GM18951 (cell line): ENCODE data around the gene LAMA2.

Experiments
- POLR2A ChIP-seq: IDR thresholded peaks from 4 replicates; pipeline ENCODE4 v1.6.1; 2011; ENCODE audit warnings: mild to moderate bottlenecking; ENCODE audit not compliant: insufficient read length, insufficient read depth; ENCODE audit errors: extremely low read depth
- in situ Hi-C: fragments of 300-500 bp; cut with MboI; formaldehyde crosslinking; loops from one replicate; pipeline ENCODE4 v1.12.0; 2022; ENCODE audit warnings: low sequenced_read_pairs, mixed read lengths, inconsistent platforms; ENCODE audit not compliant: unreplicated experiment

The LAMA2 gene

DNA sequence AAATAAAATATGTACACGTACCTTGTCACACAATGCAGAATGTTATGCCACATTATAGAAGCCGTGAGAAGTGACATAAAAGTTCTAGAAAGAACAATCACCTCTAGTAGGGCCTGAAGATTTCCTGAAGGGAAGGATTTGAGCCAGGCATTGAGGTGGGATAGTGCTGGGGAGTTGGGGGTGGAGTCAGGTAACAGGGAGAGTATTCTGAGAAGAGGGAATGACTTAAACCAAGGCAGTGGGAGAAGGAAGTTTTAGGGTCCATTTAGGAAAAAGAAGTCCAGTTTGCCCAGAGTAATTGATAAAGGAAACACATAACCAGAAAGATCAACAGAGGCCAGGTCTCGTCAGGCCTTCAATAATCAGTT, 564.2 kb downstream of the LAMA2 start:
- in situ Hi-C loops = no loop called here
- no peak for TF ChIP-seq POLR2A

DNA sequence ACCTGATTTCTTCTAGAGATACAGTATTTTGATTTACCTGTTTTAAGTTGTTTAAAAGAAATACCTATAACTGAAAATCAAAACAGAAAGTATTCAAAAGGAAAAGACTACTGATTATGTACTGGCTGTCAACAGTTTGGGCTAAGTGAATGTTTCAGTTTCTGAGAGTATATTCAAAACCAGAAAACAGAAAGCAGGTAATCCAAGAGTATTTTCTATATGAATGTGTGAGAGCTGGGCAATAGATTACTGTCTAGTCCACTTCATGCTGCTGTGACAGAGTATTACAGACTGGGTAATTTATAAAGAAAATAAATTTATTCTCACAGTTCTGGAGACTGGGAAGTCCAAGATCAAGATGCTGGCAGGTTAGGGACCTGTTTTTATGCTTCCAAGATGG, 566.0 kb downstream of the LAMA2 start:
- TF ChIP-seq POLR2A = no peak
- in situ Hi-C loops = no loop called here

- no peak for TF ChIP-seq POLR2A
- in situ Hi-C loops = no loop called here
Observed at GRCh38 chr6:129451187-129451586, 568.2 kb downstream of the LAMA2 start.

DNA sequence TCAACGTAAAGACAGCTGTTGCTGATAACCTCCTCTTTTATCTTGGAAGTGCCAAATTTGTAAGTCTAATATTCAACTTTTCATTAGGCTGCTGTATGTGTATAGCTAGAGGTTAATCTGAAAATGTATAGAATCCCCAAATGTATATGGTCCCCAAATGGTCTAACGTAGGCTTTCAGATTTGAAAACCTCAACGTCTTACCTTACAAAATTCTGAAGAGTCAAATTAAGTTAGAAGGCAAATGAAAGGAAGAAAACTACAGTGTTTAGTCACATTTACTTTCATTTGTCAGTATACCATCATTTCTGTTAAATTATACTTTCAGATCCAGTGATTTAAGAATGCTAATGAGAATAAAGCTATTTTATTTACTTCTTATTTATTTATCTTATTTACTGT, 570.1 kb downstream of the LAMA2 start:
- in situ Hi-C loops = no loop called here
- no peak for TF ChIP-seq POLR2A

DNA sequence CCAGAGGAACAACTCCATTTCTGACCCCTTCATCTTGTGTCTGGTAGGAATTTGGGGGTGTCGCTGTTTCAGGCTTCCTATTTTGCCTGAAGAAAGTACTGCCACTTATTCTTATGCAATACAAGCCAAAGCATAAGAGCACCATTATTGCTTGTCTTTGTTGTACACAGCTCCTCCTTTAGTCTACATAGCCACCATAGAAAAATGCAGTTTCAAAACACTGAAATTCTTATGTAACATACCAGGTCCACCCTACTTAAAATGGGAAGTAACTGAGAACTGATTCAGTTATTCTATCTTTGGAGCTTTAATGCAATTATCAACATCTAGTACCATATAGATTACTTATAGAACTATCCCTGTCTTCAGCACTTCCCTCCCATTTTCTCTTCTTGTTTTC, 571.5 kb downstream of the LAMA2 start:
- TF ChIP-seq POLR2A = no peak
- in situ Hi-C loops = no loop called here

GRCh38 chr6:129455126-129455769, 572.3 kb downstream of the LAMA2 start:
- TF ChIP-seq POLR2A = no peak
- in situ Hi-C loops = no loop called here

DNA sequence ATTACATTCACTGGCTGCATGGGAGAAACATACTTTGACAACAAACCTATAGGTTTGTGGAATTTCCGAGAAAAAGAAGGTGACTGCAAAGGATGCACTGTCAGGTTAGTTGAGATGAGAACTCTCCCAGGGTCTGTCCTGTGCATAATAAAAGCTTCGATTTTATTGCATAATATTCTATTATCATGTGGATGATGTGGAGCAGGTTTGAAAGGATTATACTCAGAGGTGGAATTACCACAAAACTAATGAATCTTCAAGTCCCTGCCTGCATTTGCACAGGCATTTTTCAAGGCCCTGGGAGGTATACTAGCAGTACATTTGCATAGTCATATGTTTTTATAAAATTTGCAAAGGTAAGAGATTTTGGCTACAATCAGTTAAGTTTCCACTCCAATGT, 577.3 kb downstream of the LAMA2 start:
- in situ Hi-C loops = no loop called here
- TF ChIP-seq POLR2A = no peak

- no peak for TF ChIP-seq POLR2A
- in situ Hi-C loops = no loop called here
Observed at GRCh38 chr6:129469070-129469662, 586.2 kb downstream of the LAMA2 start.

GRCh38 chr6:129472239-129472638, 589.3 kb downstream of the LAMA2 start:
- TF ChIP-seq POLR2A = no peak
- in situ Hi-C loops = no loop called here

- no peak for TF ChIP-seq POLR2A
- in situ Hi-C loops = no loop called here
Observed at GRCh38 chr6:129473546-129473945, 590.6 kb downstream of the LAMA2 start.

DNA sequence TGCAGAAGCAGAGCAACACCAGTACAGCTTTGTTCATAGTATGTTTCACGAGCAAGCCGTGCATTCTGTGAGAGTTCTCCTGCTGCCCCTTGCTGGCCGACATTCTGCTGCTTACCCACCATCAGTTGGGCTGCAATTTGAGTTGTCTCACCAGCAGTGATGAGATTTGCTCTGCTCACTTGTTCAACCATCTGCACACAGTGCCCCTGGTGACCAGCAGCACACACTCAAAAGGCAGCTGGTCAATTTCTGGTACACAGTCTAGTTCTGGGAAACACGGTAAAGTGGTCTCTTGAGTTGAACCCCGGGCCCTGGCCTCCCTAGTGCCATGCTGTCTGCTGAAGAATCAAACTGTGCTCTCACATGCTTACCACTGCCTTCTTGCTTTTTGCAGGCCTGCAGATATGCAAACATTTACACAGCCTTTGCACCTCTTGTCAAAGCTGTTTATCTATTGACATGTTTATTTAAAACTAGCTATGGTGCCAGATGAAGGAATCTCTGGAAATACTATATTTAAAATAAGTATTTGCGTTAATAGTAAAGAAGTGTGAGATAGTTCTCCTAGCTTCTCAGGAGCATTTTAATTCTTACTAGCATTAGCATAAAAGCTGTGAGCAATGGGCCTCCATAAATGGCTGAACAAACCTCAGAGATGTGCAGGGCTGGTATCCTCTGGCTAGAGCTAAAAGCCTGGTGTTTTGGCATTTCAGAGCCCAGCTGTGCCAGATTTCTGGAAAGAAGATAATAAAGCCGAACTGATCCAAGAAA, 592.7 kb downstream of the LAMA2 start:
- TF ChIP-seq POLR2A = no peak
- in situ Hi-C loops = no loop called here

GRCh38 chr6:129476248-129476564, 593.3 kb downstream of the LAMA2 start:
- in situ Hi-C loops = no loop called here

DNA sequence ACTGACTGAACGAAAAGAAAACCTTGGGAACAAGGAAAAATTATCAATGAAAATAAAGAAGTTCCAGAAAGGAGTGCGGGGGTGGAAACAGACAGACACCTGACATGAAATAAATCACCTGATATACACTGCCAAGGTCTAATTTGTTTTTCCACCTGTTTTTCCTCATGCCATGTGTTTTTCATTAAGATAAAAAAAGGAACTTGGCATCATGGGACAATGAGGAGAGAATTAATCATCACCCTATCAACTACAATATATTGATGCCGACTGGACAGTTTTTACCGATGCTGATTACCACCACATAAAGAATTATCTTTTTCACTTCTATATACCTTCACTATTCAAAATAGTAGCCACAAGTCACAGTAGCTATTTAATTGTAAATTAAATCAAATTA, 593.9 kb downstream of the LAMA2 start:
- TF ChIP-seq POLR2A = no peak
- in situ Hi-C loops = no loop called here

More at GRCh38 chr6:129476248-129476564, 593.3 kb downstream of the LAMA2 start:
- no peak for TF ChIP-seq POLR2A

DNA sequence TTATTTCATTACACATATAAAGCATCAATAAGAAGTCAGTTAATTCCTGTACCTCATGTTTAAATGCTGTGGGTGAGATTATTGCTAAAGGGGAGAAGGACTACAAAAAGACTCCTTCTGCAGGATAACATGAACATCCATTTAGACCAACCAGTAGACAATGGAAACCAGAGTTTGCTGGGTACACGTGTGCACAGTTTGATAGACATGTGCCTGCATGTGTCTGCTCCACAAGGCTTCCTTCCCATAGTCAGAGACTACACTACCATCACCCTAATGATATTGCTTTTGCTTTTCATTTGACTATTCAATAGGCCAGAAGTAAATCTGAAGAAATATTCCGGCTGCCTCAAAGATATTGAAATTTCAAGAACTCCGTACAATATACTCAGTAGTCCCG, 595.4 kb downstream of the LAMA2 start:
- in situ Hi-C loops = no loop called here
- no peak for TF ChIP-seq POLR2A
